HEK293 (cell line): ENCODE results near the gene RPL14.

Source experiments
- CTCF ChIA-PET: fragments of 350-600 bp; formaldehyde crosslinking; extraction: SDS; loops from one replicate; lab custom pipeline; 2021; ENCODE audit warnings: antibody characterized with exemption; lab: Yijun Ruan, JAX
- POLR2A ChIA-PET: fragments of 300-600 bp; formaldehyde crosslinking; extraction: SDS; loops from one replicate; lab custom pipeline; 2020; ENCODE audit warnings: antibody characterized with exemption, inconsistent platforms; lab: Yijun Ruan, JAX
- H3K27ac ChIP-seq: fragments of 200-500 bp; sonication (Bioruptor generic); 2 replicates; pipeline ENCODE4 v1.5.1; 2014; ENCODE audit warnings: low read depth, low read length, control low read depth, inconsistent platforms; ENCODE audit errors: extremely low read depth
- H3K36me3 ChIP-seq, 2 experiments: fragments of 200-500 bp in 1 of 2; sonication (Bioruptor generic) in 1 of 2; 1 replicate in 1 of 2; 2 replicates in 1 of 2; pipeline ENCODE4 v1.5.1; 2014 to 2017; ENCODE audit warnings: inconsistent platforms in 2 of 2, low read length in 2 of 2; ENCODE audit not compliant: control insufficient read depth in 2 of 2, insufficient read depth in 1 of 2
- H3K4me1 ChIP-seq: fragments of 200-500 bp; sonication (Bioruptor generic); 2 replicates; pipeline ENCODE4 v1.5.1; 2014; ENCODE audit warnings: mild to moderate bottlenecking, low read length, inconsistent platforms; ENCODE audit not compliant: control insufficient read depth, insufficient read depth
- H3K4me3 ChIP-seq: 2 replicates; pipeline ENCODE4 v1.5.1; 2011; ENCODE audit warnings: low read depth, mild to moderate bottlenecking, control low read depth, low read length, moderate library complexity
- H3K9me3 ChIP-seq: fragments of 200-500 bp; sonication (Bioruptor generic); 2 replicates; pipeline ENCODE4 v1.5.1; 2014; ENCODE audit warnings: low read depth, low read length, inconsistent platforms; ENCODE audit not compliant: control insufficient read depth, insufficient read depth
- AEBP2 ChIP-seq: fragments of 450-650 bp; formaldehyde crosslinking; IDR thresholded peaks from 2 replicates; pipeline ENCODE4 v1.5.1; 2016; ENCODE audit warnings: missing biosample characterization, missing genetic modification characterization, borderline replicate concordance
- ATF2 ChIP-seq: fragments of 450-650 bp; formaldehyde crosslinking; IDR thresholded peaks from 2 replicates; pipeline ENCODE4 v1.5.1; 2016; ENCODE audit warnings: missing biosample characterization, missing genetic modification characterization, low read depth
- FEZF1 ChIP-seq: fragments of 450-650 bp; formaldehyde crosslinking; IDR thresholded peaks from 2 replicates; pipeline ENCODE4 v1.5.1; 2016; ENCODE audit warnings: missing biosample characterization, missing genetic modification characterization
- HOXA7 ChIP-seq: sonication (generic); formaldehyde crosslinking; IDR thresholded peaks from 2 replicates; pipeline ENCODE4 v1.8.1; 2022; ENCODE audit warnings: missing genetic modification reagents, borderline replicate concordance
- PRDM2 ChIP-seq: fragments of 450-650 bp; formaldehyde crosslinking; IDR thresholded peaks from 2 replicates; pipeline ENCODE4 v1.5.1; 2016; ENCODE audit warnings: missing biosample characterization, missing genetic modification characterization, borderline replicate concordance
- PRDM4 ChIP-seq: fragments of 450-650 bp; formaldehyde crosslinking; IDR thresholded peaks from 2 replicates; pipeline ENCODE4 v1.5.1; 2017; ENCODE audit warnings: missing biosample characterization, missing genetic modification characterization
- WT1 ChIP-seq: fragments of 450-650 bp; formaldehyde crosslinking; IDR thresholded peaks from 2 replicates; pipeline ENCODE4 v1.5.1; 2016; ENCODE audit warnings: missing biosample characterization, missing genetic modification characterization
- ZBTB11 ChIP-seq: fragments of 450-650 bp; formaldehyde crosslinking; conservative IDR thresholded peaks from 2 replicates; pipeline ENCODE4 v1.5.1; 2016; ENCODE audit warnings: low read depth, missing biosample characterization, missing genetic modification characterization
- ZBTB21 ChIP-seq: fragments of 450-650 bp; formaldehyde crosslinking; IDR thresholded peaks from 2 replicates; pipeline ENCODE4 v1.5.1; 2017; ENCODE audit warnings: missing biosample characterization, missing genetic modification characterization
- ZBTB48 ChIP-seq: fragments of 450-650 bp; formaldehyde crosslinking; IDR thresholded peaks from 2 replicates; pipeline ENCODE4 v1.5.1; 2016; ENCODE audit warnings: missing biosample characterization, missing genetic modification characterization
- ZNF350 ChIP-seq: fragments of 450-650 bp; formaldehyde crosslinking; IDR thresholded peaks from 2 replicates; pipeline ENCODE4 v1.5.0; 2017; ENCODE audit warnings: missing biosample characterization, mild to moderate bottlenecking, missing genetic modification characterization
- ZNF354C ChIP-seq: fragments of 450-650 bp; formaldehyde crosslinking; IDR thresholded peaks from 2 replicates; pipeline ENCODE4 v1.5.1; 2016; ENCODE audit warnings: missing biosample characterization, missing genetic modification characterization, low read depth, borderline replicate concordance
- ZNF404 ChIP-seq: fragments of 450-650 bp; formaldehyde crosslinking; IDR thresholded peaks from 2 replicates; pipeline ENCODE4 v1.5.1; 2017; ENCODE audit warnings: missing biosample characterization, missing genetic modification characterization
- ZNF48 ChIP-seq: fragments of 450-650 bp; formaldehyde crosslinking; IDR thresholded peaks from 2 replicates; pipeline ENCODE4 v1.5.1; 2016; ENCODE audit warnings: missing biosample characterization, missing genetic modification characterization
- ZNF776 ChIP-seq: fragments of 450-650 bp; formaldehyde crosslinking; IDR thresholded peaks from 2 replicates; pipeline ENCODE4 v1.5.0; 2017; ENCODE audit warnings: missing biosample characterization, missing genetic modification characterization, borderline replicate concordance

Gene RPL14

GRCh38 chr3:40505599-40506462 lies 48.7 kb downstream of the RPL14 start, which contains the start of gene ZNF620 (continued):
- TF ChIP-seq ZBTB48 (tag by site-specific recombination) = no peak; the same call in 1 of the 2 replicates

GRCh38 chr3:40511031-40511718 lies 54.0 kb downstream of the RPL14 start:
- ChIA-PET CTCF (interaction anchor here (0.7 kb wide), 1 partner anchor 66 kb away, joined by 6 read pairs; no protein-coding TSS in a partner anchor), POLR2A (no interaction called here)
- Histone ChIP-seq H3K9me3 (no peaks in the 10 kb centered on the region), H3K4me3 (no peak overlapping the region), H3K4me1 (no peaks in the 10 kb centered on the region), H3K27ac (no peak overlapping the region), H3K36me3 (peaks cover 22 to 70% of the 10 kb centered on the region in 2 experiments; a peak in 2 of 3 replicates)
- TF ChIP-seq ZNF350 (no peak), ATF2 (tag by site-specific recombination) (no peak), HOXA7 (CRISPR knock-in tag) (no peak), ZNF48 (no peak), ZNF776 (tag by site-specific recombination) (no peak), ZNF404 (tag by site-specific recombination) (no peak)

- H3K4me3 ChIP-seq = no peak overlapping the region
- ChIA-PET CTCF (no interaction called here), POLR2A (no interaction called here)
- H3K36me3 ChIP-seq = peaks cover 0 to 56% of the 10 kb centered on the region in 2 experiments; a peak in 2 of 3 replicates
- H3K27ac ChIP-seq = no peak overlapping the region
- H3K4me1 ChIP-seq = no peaks in the 10 kb centered on the region
- H3K9me3 ChIP-seq = no peaks in the 10 kb centered on the region
- TF ChIP-seq PRDM4 (tag by site-specific recombination) (no peak), WT1 (tag by site-specific recombination) (no peak), FEZF1 (tag by site-specific recombination) (no peak), ZBTB21 (tag by site-specific recombination) (no peak), PRDM2 (tag by site-specific recombination) (no peak), ZNF354C (no peak), AEBP2 (tag by site-specific recombination) (no peak), ZBTB11 (tag by site-specific recombination) (no peak)
These were observed 59.1 kb downstream of the RPL14 start for GRCh38 chr3:40516201-40516600.
